H1 (cell line): Measurements from ENCODE around the gene SLC41A2. TPM values are rescaled to one million over a fixed set of nuclear protein-coding genes. Genes with fewer than 3 reads are reported as not detected.

Experiments used
- CTCF ChIA-PET: fragments of 300-600 bp; sonication (Branson Sonifier 250); formaldehyde crosslinking; loops from one replicate; lab custom pipeline; 2021; ENCODE audit not compliant: partially characterized antibody; lab: Charles Lee
- POLR2A ChIA-PET: fragments of 300-600 bp; sonication (Branson Sonifier 250); formaldehyde crosslinking; loops from one replicate; lab custom pipeline; 2021; ENCODE audit warnings: inconsistent platforms; ENCODE audit not compliant: partially characterized antibody; lab: Charles Lee
- DNase-seq, 2 experiments: peaks; one replicate each; pipeline versions ENCODE4 v3.0.0 to v3.0.0-alpha.2; 2010 to 2022; ENCODE audit warnings: low spot score in 2 of 2, low read depth in 1 of 2, mixed read lengths in 1 of 2
- FAIRE-seq: peaks from 2 replicates; lab custom pipeline; 2011; peaks lifted over from hg19 to GRCh38; lab: Jason Lieb, UNC
- H2AFZ ChIP-seq: 2 replicates; pipeline ENCODE4 v1.8.1; 2012; ENCODE audit warnings: low read length, inconsistent platforms
- H2AK5ac ChIP-seq: 2 replicates; pipeline ENCODE4 v1.6.1; 2013; ENCODE audit warnings: low read depth, low read length
- H2BK120ac ChIP-seq: replicated peaks from 2 replicates; pipeline ENCODE3; 2013; ENCODE audit warnings: low read depth, low read length, inconsistent platforms
- H2BK12ac ChIP-seq: 2 replicates; pipeline ENCODE4 v1.6.1; 2013; ENCODE audit warnings: low read depth, low read length
- H2BK15ac ChIP-seq: 2 replicates; pipeline ENCODE4 v1.6.1; 2013; ENCODE audit warnings: low read length
- H2BK20ac ChIP-seq: 2 replicates; pipeline ENCODE4 v1.6.1; 2013; ENCODE audit warnings: low read length
- H2BK5ac ChIP-seq: 2 replicates; pipeline ENCODE4 v1.6.1; 2013; ENCODE audit warnings: low read depth, low read length
- H3K14ac ChIP-seq: 2 replicates; pipeline ENCODE4 v1.6.1; 2013; ENCODE audit warnings: inconsistent platforms; ENCODE audit not compliant: insufficient read length
- H3K18ac ChIP-seq: 2 replicates; pipeline ENCODE4 v1.6.1; 2013; ENCODE audit warnings: low read length; ENCODE audit errors: extremely low read depth
- H3K23ac ChIP-seq: 2 replicates; pipeline ENCODE4 v1.6.1; 2013; ENCODE audit warnings: inconsistent platforms; ENCODE audit not compliant: insufficient read length
- H3K23me2 ChIP-seq: 2 replicates; pipeline ENCODE4 v1.6.1; 2013; ENCODE audit warnings: low read depth, low read length
- H3K27ac ChIP-seq: 2 replicates; pipeline ENCODE4 v1.6.1; 2011; ENCODE audit warnings: low read depth, low read length, inconsistent platforms
- H3K27me3 ChIP-seq, 4 experiments: replicated peaks in 1 of 4; 1 replicate in 1 of 4; 2 replicates in 3 of 4; pipeline versions ENCODE4 v1.6.1 to v1.8.1; 2011 to 2013; ENCODE audit warnings: low read length in 3 of 4, mild to moderate bottlenecking in 3 of 4, inconsistent platforms in 2 of 4, mixed read lengths in 2 of 4, moderate library complexity in 1 of 4; ENCODE audit not compliant: control insufficient read depth in 3 of 4, insufficient read depth in 3 of 4; ENCODE audit errors: extremely low read depth in 1 of 4
- H3K36me3 ChIP-seq, 4 experiments: 2 replicates each; pipeline versions ENCODE4 v1.6.1 to v1.8.1; 2011 to 2013; ENCODE audit warnings: mild to moderate bottlenecking in 4 of 4, low read length in 3 of 4, moderate library complexity in 2 of 4, control low read depth in 1 of 4, inconsistent platforms in 1 of 4; ENCODE audit not compliant: insufficient read depth in 4 of 4, control insufficient read depth in 2 of 4
- H3K4ac ChIP-seq: replicated peaks from 2 replicates; pipeline ENCODE3; 2013; ENCODE audit warnings: low read length, low read depth, mixed read lengths, inconsistent platforms; ENCODE audit not compliant: insufficient read length
- H3K4me1 ChIP-seq, 4 experiments: replicated peaks in 1 of 4; 1 replicate in 1 of 4; 2 replicates in 3 of 4; pipeline versions ENCODE4 v1.6.1 to v1.8.1; 2011 to 2013; ENCODE audit warnings: low read length in 3 of 4, inconsistent platforms in 2 of 4, mixed read lengths in 1 of 4; ENCODE audit not compliant: insufficient read depth in 4 of 4, control insufficient read depth in 3 of 4
- H3K4me2 ChIP-seq, 2 experiments: 2 replicates each; pipeline versions ENCODE4 v1.6.1 to v1.8.1; 2011 to 2013; ENCODE audit warnings: low read depth in 2 of 2, low read length in 2 of 2, control low read depth in 1 of 2, inconsistent platforms in 1 of 2, mild to moderate bottlenecking in 1 of 2; ENCODE audit not compliant: insufficient read depth in 1 of 2
- H3K4me3 ChIP-seq, 4 experiments: fragments of 200-600, 300-600 bp in 1 of 4; sonication (generic), shearing (Covaris generic), sonication (Bioruptor Twin) in 1 of 4; 2 replicates each; pipeline versions ENCODE4 v1.5.1 to v1.8.1; 2011 to 2016; ENCODE audit warnings: low read length in 4 of 4, low read depth in 3 of 4, control low read depth in 2 of 4, inconsistent platforms in 2 of 4, mild to moderate bottlenecking in 2 of 4, mixed read lengths in 1 of 4, moderate library complexity in 1 of 4; ENCODE audit not compliant: insufficient read depth in 2 of 4; ENCODE audit errors: extremely low read depth in 1 of 4
- H3K56ac ChIP-seq: replicated peaks from 2 replicates; pipeline ENCODE3; 2013; ENCODE audit warnings: low read depth, mild to moderate bottlenecking, mixed read lengths, low read length, inconsistent platforms; ENCODE audit not compliant: insufficient read length
- H3K79me1 ChIP-seq: 2 replicates; pipeline ENCODE4 v1.6.1; 2013; ENCODE audit warnings: low read depth, low read length, control low read depth
- H3K79me2 ChIP-seq, 2 experiments: 2 replicates each; pipeline versions ENCODE4 v1.6.1 to v1.8.1; 2012 to 2013; ENCODE audit warnings: low read length in 2 of 2, mild to moderate bottlenecking in 2 of 2, inconsistent platforms in 1 of 2; ENCODE audit not compliant: insufficient read depth in 2 of 2, control insufficient read depth in 1 of 2
- H3K9ac ChIP-seq, 4 experiments: replicated peaks in 1 of 4; 1 replicate in 1 of 4; 2 replicates in 3 of 4; pipeline versions ENCODE4 v1.6.1 to v1.8.1; 2011 to 2013; ENCODE audit warnings: low read depth in 3 of 4, low read length in 3 of 4, control low read depth in 2 of 4, mild to moderate bottlenecking in 2 of 4, moderate library complexity in 2 of 4, inconsistent platforms in 1 of 4; ENCODE audit errors: extremely low read depth in 1 of 4
- H3K9me3 ChIP-seq, 2 experiments: 2 replicates each; pipeline versions ENCODE4 v1.6.1 to v1.8.1; 2012 to 2013; ENCODE audit warnings: mild to moderate bottlenecking in 2 of 2, moderate library complexity in 2 of 2, control low read depth in 1 of 2, inconsistent platforms in 1 of 2, low read depth in 1 of 2, low read length in 1 of 2, mixed read lengths in 1 of 2; ENCODE audit not compliant: insufficient read depth in 2 of 2
- H4K20me1 ChIP-seq, 2 experiments: replicated peaks in 1 of 2; 2 replicates each; pipeline versions ENCODE3 to v1.8.1; 2011 to 2013; ENCODE audit warnings: inconsistent platforms in 2 of 2, low read length in 2 of 2, mild to moderate bottlenecking in 1 of 2; ENCODE audit not compliant: insufficient read depth in 2 of 2, control insufficient read depth in 1 of 2
- H4K5ac ChIP-seq: 2 replicates; pipeline ENCODE4 v1.6.1; 2013; ENCODE audit warnings: low read length, low read depth, mixed read lengths, inconsistent platforms; ENCODE audit not compliant: insufficient read length
- H4K8ac ChIP-seq: 2 replicates; pipeline ENCODE4 v1.8.0; 2013; ENCODE audit warnings: mild to moderate bottlenecking, moderate library complexity, low read length, inconsistent platforms; ENCODE audit not compliant: insufficient read depth; ENCODE audit errors: extremely low read depth
- H4K91ac ChIP-seq: replicated peaks from 2 replicates; pipeline ENCODE3; 2013; ENCODE audit warnings: low read length, mixed read lengths, inconsistent platforms; ENCODE audit not compliant: insufficient read length
- ASH2L ChIP-seq: fragments of 200-600, 300-600 bp; sonication (generic); IDR thresholded peaks from one replicate; pipeline ENCODE4 v1.7.1; 2017; ENCODE audit warnings: low read length
- CEBPB ChIP-seq: IDR thresholded peaks from 2 replicates; pipeline ENCODE4 v1.6.1; 2012; ENCODE audit warnings: low read depth, low read length
- CTBP2 ChIP-seq: IDR thresholded peaks from 2 replicates; pipeline ENCODE4 v1.7.0; 2011; ENCODE audit warnings: borderline replicate concordance, mild to moderate bottlenecking, moderate library complexity, mixed read lengths, low read length; ENCODE audit not compliant: insufficient read depth, insufficient read length
- FOSL1 ChIP-seq: IDR thresholded peaks from 2 replicates; pipeline ENCODE4 v1.6.1; 2011; ENCODE audit warnings: mild to moderate bottlenecking, low read depth, low read length, moderate library complexity; ENCODE audit not compliant: insufficient read depth
- RFX5 ChIP-seq: IDR thresholded peaks from 2 replicates; pipeline ENCODE4 v1.6.1; 2011; ENCODE audit warnings: low read depth, low read length, improper control_type of control experiment, borderline replicate concordance
- SIRT6 ChIP-seq: IDR thresholded peaks from one replicate; pipeline ENCODE4 v1.7.1; 2012; ENCODE audit warnings: low read length, inconsistent platforms
- SP4 ChIP-seq: IDR thresholded peaks from 2 replicates; pipeline ENCODE4 v1.6.1; 2012; ENCODE audit warnings: low read length, inconsistent platforms
- WGBS, 2 experiments: shearing (Covaris generic) in 1 of 2; methylation state at CpG; one replicate each; pipeline versions ENCODE4 v1.1.6 to v1.1.7; 2013 to 2015; ENCODE audit warnings: low lambda C conversion rate in 2 of 2, mixed read lengths in 2 of 2, inconsistent platforms in 1 of 2, low coverage in 1 of 2, missing lambda C conversion rate in 1 of 2; ENCODE audit not compliant: insufficient replicate concordance in 2 of 2, insufficient coverage in 1 of 2, insufficient read length in 1 of 2; ENCODE audit errors: extremely low coverage in 1 of 2, missing lambda C conversion rate in 1 of 2; 5-methylcytosine and 5-hydroxymethylcytosine counted together
- polyA plus RNA-seq, 7 experiments: library from polyadenylated mRNA; depleted of rRNA in 3 of 7; stranded (reverse) in 5 of 7; unstranded in 2 of 7; fragments of >200 nt in 5 of 7; fragments of 200-250 nt in 2 of 7; gene quantifications; 1 replicate in 5 of 7; 2 replicates in 1 of 7; 4 replicates in 1 of 7; pipeline versions ENCODE4 v1.2.1 to v1.2.3, GENCODE V29; 2011 to 2013; ENCODE audit warnings: missing spikeins in 2 of 7, mixed read lengths in 2 of 7
- total RNA-seq: library from RNA; stranded (reverse); fragmentation: NEBNext Ultra II Directional; extraction: Animal tissue kit (Norgen Biotek cat#: 25700); gene quantifications from 2 replicates; pipeline ENCODE4 v1.2.1, GENCODE V29; 2021

Gene SLC41A2
- total and polyA plus RNA-seq, 2 of the 8 experiments (the other 6 are each of a cell fraction or from before 2014, with no cell fraction given): 0.79 to 3.0 TPM

DNA sequence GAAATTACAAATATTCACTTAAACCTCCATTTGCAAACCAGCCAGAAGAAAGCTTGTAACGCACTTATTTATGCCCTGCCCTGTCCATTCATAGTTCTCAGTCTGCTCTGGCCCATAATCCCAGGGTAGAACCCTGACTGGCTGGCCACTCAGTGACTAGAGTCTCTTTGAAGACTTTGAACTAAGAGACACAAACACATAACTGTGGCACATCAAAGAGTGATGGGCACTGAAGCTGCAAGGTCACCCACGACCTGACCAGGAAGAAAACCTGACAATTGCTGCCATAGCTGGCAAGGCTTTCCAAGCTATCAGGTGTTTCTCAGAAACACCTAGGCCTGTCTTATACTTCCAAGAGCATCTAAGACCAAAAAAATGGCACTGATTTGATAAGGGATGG, 28.7 kb downstream of the SLC41A2 start:
- 75% methylated on average over 2 of the region's 2 CpGs; no CpG with 5 or more reads in 1 of the 2 experiments for WGBS, 2 experiments
- ChIA-PET CTCF (interaction anchor here (1.1 kb wide), 1 partner anchor 83 kb away, joined by 3 read pairs; no protein-coding TSS in a partner anchor), POLR2A (no interaction called here)
- no peak for TF ChIP-seq FOSL1
- no peak for TF ChIP-seq CEBPB
- TF ChIP-seq SP4: no peak
- TF ChIP-seq ASH2L: no peak
- TF ChIP-seq SIRT6: no peak
- TF ChIP-seq CTBP2: no peak
- no peak for TF ChIP-seq RFX5

More for the DNA sequence above, 28.7 kb downstream of the SLC41A2 start:
- Histone ChIP-seq H2BK120ac (no peak overlapping the region), H3K4me1 (no peaks in the 10 kb centered on the region), H4K91ac (no peak overlapping the region), H4K5ac (no peak overlapping the region), H3K27me3 (no peaks in the 10 kb centered on the region), H3K23ac (no peak overlapping the region), H3K79me2 (no peaks in the 10 kb centered on the region), H3K9ac (no peak overlapping the region), H3K79me1 (no peaks in the 10 kb centered on the region), H3K4me2 (no peak overlapping the region), H3K23me2 (no peaks in the 10 kb centered on the region), H2BK12ac (no peak overlapping the region), H3K56ac (no peak overlapping the region), H2BK15ac (no peak overlapping the region), H3K9me3 (no peaks in the 10 kb centered on the region), H3K27ac (no peak overlapping the region), H3K18ac (no peak overlapping the region), H3K36me3 (no peaks in the 10 kb centered on the region), H2BK20ac (no peak overlapping the region), H3K4ac (no peak overlapping the region), H3K4me3 (no peak overlapping the region), H2BK5ac (no peak overlapping the region), H2AFZ (no peak overlapping the region), H3K14ac (no peak overlapping the region), H4K20me1 (no peaks in the 10 kb centered on the region), H4K8ac (no peak overlapping the region), H2AK5ac (no peak overlapping the region)
- DNase-seq: no peak
- no peak for FAIRE-seq
